GM12878 (cell line): ENCODE measurements around the gene BANP. TPM values are rescaled to one million over a fixed set of nuclear protein-coding genes. Genes with fewer than 3 reads are reported as not detected.

Source experiments
- BCL11A ChIP-seq: IDR thresholded peaks from 2 replicates; pipeline ENCODE4 v1.6.1; 2011; ENCODE audit warnings: low read depth, low read length
- BCL3 ChIP-seq: IDR thresholded peaks from 2 replicates; pipeline ENCODE4 v1.6.1; 2011; ENCODE audit warnings: borderline replicate concordance, low read depth, mild to moderate bottlenecking, moderate library complexity, low read length; ENCODE audit not compliant: insufficient read depth, poor library complexity, severe bottlenecking
- CBX3 ChIP-seq: fragments of 200-600 bp; sonication (generic); IDR thresholded peaks from 2 replicates; pipeline ENCODE4 v1.6.1; 2016; ENCODE audit warnings: low read depth, borderline replicate concordance
- CHD1 ChIP-seq: IDR thresholded peaks from 2 replicates; pipeline ENCODE4 v1.6.1; 2012; ENCODE audit warnings: low read depth, low read length, improper control_type of control experiment
- CHD4 ChIP-seq: fragments of 200-600 bp; sonication (generic); IDR thresholded peaks from 2 replicates; pipeline ENCODE4 v1.6.1; 2016; ENCODE audit warnings: mild to moderate bottlenecking
- CTCF ChIP-seq, 3 experiments: IDR thresholded peaks in 2 of 3; conservative IDR thresholded peaks in 1 of 3; 2 replicates each; pipeline ENCODE4 v1.5.1; 2011; ENCODE audit warnings: low read depth in 3 of 3, low read length in 3 of 3, mild to moderate bottlenecking in 3 of 3, control low read depth in 2 of 3, moderate library complexity in 2 of 3, inconsistent platforms in 1 of 3, mixed read lengths in 1 of 3; ENCODE audit not compliant: control insufficient read depth in 2 of 3, insufficient read depth in 1 of 3; ENCODE audit errors: extremely low read depth in 1 of 3
- FOXM1 ChIP-seq: IDR thresholded peaks from 2 replicates; pipeline ENCODE4 v1.6.1; 2012; ENCODE audit warnings: low read depth, mild to moderate bottlenecking, inconsistent platforms, low read length, moderate library complexity
- POLR2AphosphoS2 ChIP-seq: IDR thresholded peaks from 2 replicates; pipeline ENCODE4 v1.6.1; 2011; ENCODE audit warnings: low read depth, mild to moderate bottlenecking, low read length, improper control_type of control experiment, moderate library complexity
- STAT1 ChIP-seq: fragments of 450-650 bp; conservative IDR thresholded peaks from 2 replicates; pipeline ENCODE4 v1.6.1; 2014; ENCODE audit warnings: antibody characterized with exemption, mild to moderate bottlenecking
- SUPT20H ChIP-seq: IDR thresholded peaks from 2 replicates; pipeline ENCODE4 v1.6.1; 2011; ENCODE audit warnings: low read depth, mild to moderate bottlenecking, low read length, moderate library complexity, borderline replicate concordance; ENCODE audit not compliant: control insufficient read depth
- WRNIP1 ChIP-seq: IDR thresholded peaks from 2 replicates; pipeline ENCODE4 v1.6.1; 2011; ENCODE audit warnings: low read depth, low read length, improper control_type of control experiment, borderline replicate concordance
- ZNF24 ChIP-seq: fragments of 450-650 bp; IDR thresholded peaks from 2 replicates; pipeline ENCODE4 v1.6.1; 2017; ENCODE audit warnings: antibody characterized with exemption, mild to moderate bottlenecking
- polyA plus RNA-seq, 11 experiments: library from polyadenylated mRNA; depleted of rRNA in 4 of 11; unstranded in 6 of 11; stranded (reverse) in 5 of 11; fragments of >200 nt; fragmentation: Nextera tagmentation in 4 of 11; fragmentation: Illumina TruSeq in 1 of 11; extraction: Ambion mirVana in 4 of 11; extraction: Trizol in 1 of 11; gene quantifications; 1 replicate in 1 of 11; 2 replicates in 10 of 11; pipeline versions ENCODE4 v1.2.1 to v1.2.3, GENCODE V29; 2011 to 2016; ENCODE audit warnings: inconsistent platforms in 2 of 11, missing spikeins in 2 of 11, low read depth in 1 of 11
- total RNA-seq, 4 experiments: library from RNA; depleted of rRNA in 3 of 4; stranded (reverse); fragments of >200 nt in 3 of 4; fragmentation: Illumina TruSeq in 1 of 4; extraction: Trizol in 1 of 4; gene quantifications; 2 replicates each; pipeline versions ENCODE4 v1.2.1 to v1.2.3, GENCODE V29; 2013 to 2021
- TF ChIP-seq, protein P1 (sequence below): IDR thresholded peaks from 2 replicates; pipeline ENCODE4 v1.6.1; 2012; ENCODE audit warnings: improper control_type of control experiment, low read depth, low read length; ENCODE audit not compliant: insufficient replicate concordance
- TF ChIP-seq, protein P2 (sequence below): fragments of 450-650 bp; IDR thresholded peaks from 2 replicates; pipeline ENCODE4 v1.6.1; 2016; ENCODE audit warnings: mild to moderate bottlenecking, moderate library complexity, borderline replicate concordance

The BANP gene
- total and polyA plus RNA-seq, 10 of the 15 experiments (the other 5 are each of a cell fraction or from before 2014, with no cell fraction given), result 3.9 to 21.9 (median 12.2) TPM

GRCh38 chr16:87950765-87951551 lies at the start of gene BANP (continued):
- TF ChIP-seq, protein P1, sequence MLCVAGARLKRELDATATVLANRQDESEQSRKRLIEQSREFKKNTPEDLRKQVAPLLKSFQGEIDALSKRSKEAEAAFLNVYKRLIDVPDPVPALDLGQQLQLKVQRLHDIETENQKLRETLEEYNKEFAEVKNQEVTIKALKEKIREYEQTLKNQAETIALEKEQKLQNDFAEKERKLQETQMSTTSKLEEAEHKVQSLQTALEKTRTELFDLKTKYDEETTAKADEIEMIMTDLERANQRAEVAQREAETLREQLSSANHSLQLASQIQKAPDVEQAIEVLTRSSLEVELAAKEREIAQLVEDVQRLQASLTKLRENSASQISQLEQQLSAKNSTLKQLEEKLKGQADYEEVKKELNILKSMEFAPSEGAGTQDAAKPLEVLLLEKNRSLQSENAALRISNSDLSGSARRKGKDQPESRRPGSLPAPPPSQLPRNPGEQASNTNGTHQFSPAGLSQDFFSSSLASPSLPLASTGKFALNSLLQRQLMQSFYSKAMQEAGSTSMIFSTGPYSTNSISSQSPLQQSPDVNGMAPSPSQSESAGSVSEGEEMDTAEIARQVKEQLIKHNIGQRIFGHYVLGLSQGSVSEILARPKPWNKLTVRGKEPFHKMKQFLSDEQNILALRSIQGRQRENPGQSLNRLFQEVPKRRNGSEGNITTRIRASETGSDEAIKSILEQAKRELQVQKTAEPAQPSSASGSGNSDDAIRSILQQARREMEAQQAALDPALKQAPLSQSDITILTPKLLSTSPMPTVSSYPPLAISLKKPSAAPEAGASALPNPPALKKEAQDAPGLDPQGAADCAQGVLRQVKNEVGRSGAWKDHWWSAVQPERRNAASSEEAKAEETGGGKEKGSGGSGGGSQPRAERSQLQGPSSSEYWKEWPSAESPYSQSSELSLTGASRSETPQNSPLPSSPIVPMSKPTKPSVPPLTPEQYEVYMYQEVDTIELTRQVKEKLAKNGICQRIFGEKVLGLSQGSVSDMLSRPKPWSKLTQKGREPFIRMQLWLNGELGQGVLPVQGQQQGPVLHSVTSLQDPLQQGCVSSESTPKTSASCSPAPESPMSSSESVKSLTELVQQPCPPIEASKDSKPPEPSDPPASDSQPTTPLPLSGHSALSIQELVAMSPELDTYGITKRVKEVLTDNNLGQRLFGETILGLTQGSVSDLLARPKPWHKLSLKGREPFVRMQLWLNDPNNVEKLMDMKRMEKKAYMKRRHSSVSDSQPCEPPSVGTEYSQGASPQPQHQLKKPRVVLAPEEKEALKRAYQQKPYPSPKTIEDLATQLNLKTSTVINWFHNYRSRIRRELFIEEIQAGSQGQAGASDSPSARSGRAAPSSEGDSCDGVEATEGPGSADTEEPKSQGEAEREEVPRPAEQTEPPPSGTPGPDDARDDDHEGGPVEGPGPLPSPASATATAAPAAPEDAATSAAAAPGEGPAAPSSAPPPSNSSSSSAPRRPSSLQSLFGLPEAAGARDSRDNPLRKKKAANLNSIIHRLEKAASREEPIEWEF, result no peak
- TF ChIP-seq BCL11A (no peak), WRNIP1 (0 out of 2 replicates have a peak, but pooled peaks have one; percentile 81), ZNF24 (0 out of 2 replicates have a peak, but pooled peaks have one; percentile 5), CBX3 (no peak), CHD4 (no peak), CTCF (IDR thresholded peaks at IDR 0.05 in 2 of 3, conservative IDR thresholded peaks at IDR 0.05 in 1 of 3; ENCODE audit: control insufficient read depth in 2 of 3, extremely low read depth in 1 of 3, insufficient read depth in 1 of 3, low read depth in 3 of 3, low read length in 3 of 3) (peak; percentile 46 to 76 (median 52)), BCL3 (no peak), FOXM1 (no peak), STAT1 (peak; percentile 99), SUPT20H (no peak), POLR2AphosphoS2 (no peak; the same call in 1 of the 2 replicates), CHD1 (no peak)
- TF ChIP-seq, protein P2, sequence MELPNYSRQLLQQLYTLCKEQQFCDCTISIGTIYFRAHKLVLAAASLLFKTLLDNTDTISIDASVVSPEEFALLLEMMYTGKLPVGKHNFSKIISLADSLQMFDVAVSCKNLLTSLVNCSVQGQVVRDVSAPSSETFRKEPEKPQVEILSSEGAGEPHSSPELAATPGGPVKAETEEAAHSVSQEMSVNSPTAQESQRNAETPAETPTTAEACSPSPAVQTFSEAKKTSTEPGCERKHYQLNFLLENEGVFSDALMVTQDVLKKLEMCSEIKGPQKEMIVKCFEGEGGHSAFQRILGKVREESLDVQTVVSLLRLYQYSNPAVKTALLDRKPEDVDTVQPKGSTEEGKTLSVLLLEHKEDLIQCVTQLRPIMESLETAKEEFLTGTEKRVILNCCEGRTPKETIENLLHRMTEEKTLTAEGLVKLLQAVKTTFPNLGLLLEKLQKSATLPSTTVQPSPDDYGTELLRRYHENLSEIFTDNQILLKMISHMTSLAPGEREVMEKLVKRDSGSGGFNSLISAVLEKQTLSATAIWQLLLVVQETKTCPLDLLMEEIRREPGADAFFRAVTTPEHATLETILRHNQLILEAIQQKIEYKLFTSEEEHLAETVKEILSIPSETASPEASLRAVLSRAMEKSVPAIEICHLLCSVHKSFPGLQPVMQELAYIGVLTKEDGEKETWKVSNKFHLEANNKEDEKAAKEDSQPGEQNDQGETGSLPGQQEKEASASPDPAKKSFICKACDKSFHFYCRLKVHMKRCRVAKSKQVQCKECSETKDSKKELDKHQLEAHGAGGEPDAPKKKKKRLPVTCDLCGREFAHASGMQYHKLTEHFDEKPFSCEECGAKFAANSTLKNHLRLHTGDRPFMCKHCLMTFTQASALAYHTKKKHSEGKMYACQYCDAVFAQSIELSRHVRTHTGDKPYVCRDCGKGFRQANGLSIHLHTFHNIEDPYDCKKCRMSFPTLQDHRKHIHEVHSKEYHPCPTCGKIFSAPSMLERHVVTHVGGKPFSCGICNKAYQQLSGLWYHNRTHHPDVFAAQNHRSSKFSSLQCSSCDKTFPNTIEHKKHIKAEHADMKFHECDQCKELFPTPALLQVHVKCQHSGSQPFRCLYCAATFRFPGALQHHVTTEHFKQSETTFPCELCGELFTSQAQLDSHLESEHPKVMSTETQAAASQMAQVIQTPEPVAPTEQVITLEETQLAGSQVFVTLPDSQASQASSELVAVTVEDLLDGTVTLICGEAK, result peak; percentile 97
